MM.1S (cell line): ENCODE measurements around the gene TIMM17A.

ENCODE experiments used
- DNase-seq: peaks from one replicate; pipeline ENCODE4 v3.0.0-alpha.2; 2015
- H2AFZ ChIP-seq: fragments of 300-600 bp; sonication (generic); 2 replicates; pipeline ENCODE4 v1.6.0; 2016; ENCODE audit warnings: antibody characterized with exemption, low read length
- H3F3A ChIP-seq: fragments of 300-600 bp; sonication (generic); 2 replicates; pipeline ENCODE4 v1.6.1; 2016; ENCODE audit warnings: mild to moderate bottlenecking, antibody characterized with exemption, low read length, moderate library complexity, mixed read lengths; ENCODE audit not compliant: insufficient read depth
- H3K27ac ChIP-seq: fragments of 300-600 bp; sonication (generic); 2 replicates; pipeline ENCODE4 v1.5.1; 2016; ENCODE audit warnings: mild to moderate bottlenecking, low read length
- H3K27me3 ChIP-seq: fragments of 300-600 bp; sonication (generic); replicated peaks from 2 replicates; pipeline ENCODE4 v1.6.0; 2016; ENCODE audit warnings: low read length; ENCODE audit not compliant: insufficient read depth
- H3K36me3 ChIP-seq: fragments of 300-600 bp; sonication (generic); replicated peaks from 2 replicates; pipeline ENCODE4 v1.6.1; 2016; ENCODE audit warnings: mild to moderate bottlenecking, low read length, mixed read lengths; ENCODE audit not compliant: insufficient read depth
- H3K4me1 ChIP-seq: fragments of 300-600 bp; sonication (generic); 2 replicates; pipeline ENCODE4 v1.6.1; 2016; ENCODE audit warnings: low read length, mixed read lengths
- H3K4me2 ChIP-seq: fragments of 300-600 bp; sonication (generic); 2 replicates; pipeline ENCODE4 v1.6.0; 2016; ENCODE audit warnings: low read depth, low read length
- H3K4me3 ChIP-seq: fragments of 300-600 bp; sonication (generic); 2 replicates; pipeline ENCODE4 v1.5.1; 2016; ENCODE audit warnings: low read length, mixed read lengths
- H3K79me2 ChIP-seq: fragments of 300-600 bp; sonication (generic); 2 replicates; pipeline ENCODE4 v1.6.1; 2016; ENCODE audit warnings: mixed run types, low read length, mixed read lengths
- H3K9ac ChIP-seq: fragments of 300-600 bp; sonication (generic); 2 replicates; pipeline ENCODE4 v1.6.1; 2016; ENCODE audit warnings: low read length, mixed read lengths
- H3K9me2 ChIP-seq: fragments of 300-600 bp; sonication (generic); replicated peaks from 2 replicates; pipeline ENCODE4 v1.6.1; 2016; ENCODE audit warnings: mild to moderate bottlenecking, low read length, mixed read lengths; ENCODE audit not compliant: insufficient read depth
- H3K9me3 ChIP-seq: fragments of 300-600 bp; sonication (generic); replicated peaks from 2 replicates; pipeline ENCODE4 v1.6.1; 2016; ENCODE audit warnings: mild to moderate bottlenecking, low read length, mixed read lengths; ENCODE audit not compliant: insufficient read depth
- H4K20me1 ChIP-seq: fragments of 300-600 bp; sonication (generic); 2 replicates; pipeline ENCODE4 v1.6.1; 2016; ENCODE audit warnings: mild to moderate bottlenecking, low read length, moderate library complexity, mixed read lengths; ENCODE audit not compliant: insufficient read depth
- EZH2 ChIP-seq: fragments of 300-600 bp; sonication (generic); optimal IDR thresholded peaks from 2 replicates; pipeline ENCODE3; 2017; ENCODE audit warnings: low read depth, mild to moderate bottlenecking, antibody characterized with exemption, low read length, mixed read lengths
- EZH2phosphoT487 ChIP-seq: fragments of 300-600 bp; sonication (generic); IDR thresholded peaks from 2 replicates; pipeline ENCODE4 v1.6.1; 2018; ENCODE audit warnings: antibody characterized with exemption, low read length
- TF ChIP-seq, protein P1 (sequence below): fragments of 300-600 bp; sonication (generic); IDR thresholded peaks from 2 replicates; pipeline ENCODE4 v1.5.1; 2016; ENCODE audit warnings: antibody characterized with exemption, low read length, mixed read lengths

The TIMM17A gene

DNA sequence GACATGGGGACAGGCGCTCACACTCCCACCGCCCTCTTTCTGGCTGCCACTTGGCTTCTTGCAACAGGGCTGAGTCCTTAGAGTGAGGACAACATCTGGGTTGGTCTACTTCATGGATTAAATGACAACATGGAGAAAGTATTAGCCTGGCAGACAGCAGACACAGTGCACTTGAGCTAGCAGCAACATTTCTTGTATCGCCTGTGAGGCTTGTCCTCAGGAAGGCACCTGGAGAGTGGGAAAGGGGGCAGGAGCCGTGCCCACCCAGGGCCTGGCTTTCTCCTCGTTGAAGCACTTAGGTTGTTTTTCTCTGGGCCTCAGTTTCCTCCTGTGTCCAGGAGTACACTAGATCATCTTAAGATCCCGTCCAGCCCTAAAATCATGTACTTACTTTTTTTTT lies 58.8 kb downstream of the TIMM17A start:
- H3K27me3 ChIP-seq = no peaks in the 10 kb centered on the region
- no peaks in the 10 kb centered on the region for H4K20me1 ChIP-seq
- no peaks in the 10 kb centered on the region for H3F3A ChIP-seq
- TF ChIP-seq, protein P1, sequence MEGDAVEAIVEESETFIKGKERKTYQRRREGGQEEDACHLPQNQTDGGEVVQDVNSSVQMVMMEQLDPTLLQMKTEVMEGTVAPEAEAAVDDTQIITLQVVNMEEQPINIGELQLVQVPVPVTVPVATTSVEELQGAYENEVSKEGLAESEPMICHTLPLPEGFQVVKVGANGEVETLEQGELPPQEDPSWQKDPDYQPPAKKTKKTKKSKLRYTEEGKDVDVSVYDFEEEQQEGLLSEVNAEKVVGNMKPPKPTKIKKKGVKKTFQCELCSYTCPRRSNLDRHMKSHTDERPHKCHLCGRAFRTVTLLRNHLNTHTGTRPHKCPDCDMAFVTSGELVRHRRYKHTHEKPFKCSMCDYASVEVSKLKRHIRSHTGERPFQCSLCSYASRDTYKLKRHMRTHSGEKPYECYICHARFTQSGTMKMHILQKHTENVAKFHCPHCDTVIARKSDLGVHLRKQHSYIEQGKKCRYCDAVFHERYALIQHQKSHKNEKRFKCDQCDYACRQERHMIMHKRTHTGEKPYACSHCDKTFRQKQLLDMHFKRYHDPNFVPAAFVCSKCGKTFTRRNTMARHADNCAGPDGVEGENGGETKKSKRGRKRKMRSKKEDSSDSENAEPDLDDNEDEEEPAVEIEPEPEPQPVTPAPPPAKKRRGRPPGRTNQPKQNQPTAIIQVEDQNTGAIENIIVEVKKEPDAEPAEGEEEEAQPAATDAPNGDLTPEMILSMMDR = no peak
- TF ChIP-seq EZH2 (no peak), EZH2phosphoT487 (no peak)
- no peaks in the 10 kb centered on the region for H3K9me2 ChIP-seq
- no peaks in the 10 kb centered on the region for H3K9me3 ChIP-seq
- no peak overlapping the region for H3K4me3 ChIP-seq
- H3K4me2 ChIP-seq = no peak overlapping the region
- H3K9ac ChIP-seq = no peak overlapping the region
- no peaks in the 10 kb centered on the region for H3K79me2 ChIP-seq
- DNase-seq = no peak
- peaks cover 11% of the 10 kb centered on the region for H3K4me1 ChIP-seq
- no peaks in the 10 kb centered on the region for H3K36me3 ChIP-seq
- H3K27ac ChIP-seq = no peak overlapping the region
- H2AFZ ChIP-seq = no peak overlapping the region

DNA sequence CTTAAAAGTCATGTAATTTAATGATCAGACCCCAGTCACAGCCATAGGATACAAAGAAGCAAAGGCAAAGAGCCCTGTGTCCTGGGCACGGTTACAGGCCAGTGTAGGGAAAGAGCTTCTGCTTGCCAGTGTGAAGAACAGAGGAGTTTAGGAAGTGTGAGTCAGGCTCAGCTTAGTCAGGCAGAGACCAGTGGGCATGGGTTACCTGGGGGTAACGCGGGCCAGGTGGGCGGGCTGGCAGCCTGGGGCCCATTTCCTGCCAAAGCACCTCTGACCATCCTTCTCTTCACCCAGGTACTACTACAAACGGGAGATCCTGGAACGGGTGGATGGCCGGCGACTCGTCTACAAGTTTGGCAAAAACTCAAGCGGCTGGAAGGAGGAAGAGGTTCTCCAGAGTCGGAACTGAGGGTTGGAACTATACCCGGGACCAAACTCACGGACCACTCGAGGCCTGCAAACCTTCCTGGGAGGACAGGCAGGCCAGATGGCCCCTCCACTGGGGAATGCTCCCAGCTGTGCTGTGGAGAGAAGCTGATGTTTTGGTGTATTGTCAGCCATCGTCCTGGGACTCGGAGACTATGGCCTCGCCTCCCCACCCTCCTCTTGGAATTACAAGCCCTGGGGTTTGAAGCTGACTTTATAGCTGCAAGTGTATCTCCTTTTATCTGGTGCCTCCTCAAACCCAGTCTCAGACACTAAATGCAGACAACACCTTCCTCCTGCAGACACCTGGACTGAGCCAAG lies 59.8 kb downstream of the TIMM17A start:
- H2AFZ ChIP-seq = no peak overlapping the region
- H3K9me3 ChIP-seq = no peaks in the 10 kb centered on the region
- H3K4me2 ChIP-seq = no peak overlapping the region
- H3F3A ChIP-seq = no peaks in the 10 kb centered on the region
- H3K27ac ChIP-seq = no peak overlapping the region
- no peaks in the 10 kb centered on the region for H3K36me3 ChIP-seq
- peaks cover 6% of the 10 kb centered on the region for H3K4me1 ChIP-seq
- DNase-seq = no peak
- H3K9ac ChIP-seq = no peak overlapping the region
- no peaks in the 10 kb centered on the region for H3K27me3 ChIP-seq
- no peak overlapping the region for H3K4me3 ChIP-seq
- no peak for TF ChIP-seq EZH2phosphoT487
- TF ChIP-seq, protein P1 = no peak
- no peak for TF ChIP-seq EZH2
- no peaks in the 10 kb centered on the region for H4K20me1 ChIP-seq
- H3K79me2 ChIP-seq = no peaks in the 10 kb centered on the region
- no peaks in the 10 kb centered on the region for H3K9me2 ChIP-seq

DNA sequence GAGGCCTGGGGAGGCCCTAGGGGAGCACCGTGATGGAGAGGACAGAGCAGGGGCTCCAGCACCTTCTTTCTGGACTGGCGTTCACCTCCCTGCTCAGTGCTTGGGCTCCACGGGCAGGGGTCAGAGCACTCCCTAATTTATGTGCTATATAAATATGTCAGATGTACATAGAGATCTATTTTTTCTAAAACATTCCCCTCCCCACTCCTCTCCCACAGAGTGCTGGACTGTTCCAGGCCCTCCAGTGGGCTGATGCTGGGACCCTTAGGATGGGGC lies 60.3 kb downstream of the TIMM17A start:
- Histone ChIP-seq H3K4me3 (no peak overlapping the region), H3K9me2 (no peaks in the 10 kb centered on the region), H3K9ac (no peak overlapping the region), H4K20me1 (no peaks in the 10 kb centered on the region), H2AFZ (no peak overlapping the region), H3K27me3 (no peaks in the 10 kb centered on the region), H3K79me2 (no peaks in the 10 kb centered on the region), H3K9me3 (no peaks in the 10 kb centered on the region), H3K27ac (no peak overlapping the region), H3K36me3 (no peaks in the 10 kb centered on the region), H3K4me2 (no peak overlapping the region), H3F3A (no peaks in the 10 kb centered on the region), H3K4me1 (peaks cover under 1% of the 10 kb centered on the region)
- no peak for DNase-seq
- TF ChIP-seq EZH2phosphoT487 (no peak), EZH2 (no peak)
- TF ChIP-seq, protein P1 = no peak
